B cell (primary cell): ENCODE measurements around the gene NUPR1. TPM values are rescaled to one million over a fixed set of nuclear protein-coding genes. Genes with fewer than 3 reads are reported as not detected.

Experiments
- ATAC-seq: fragments of 200-7000 bp; cut with Tn5 transposase; one replicate; pipeline ENCODE4 v1.10.0; 2021; ENCODE audit warnings: low read depth, mild to moderate bottlenecking, moderate number of reproducible peaks, moderate library complexity
- CTCF ChIA-PET: fragments of 350-600 bp; sonication (Branson Sonifier 250); formaldehyde crosslinking; loops from one replicate; lab custom pipeline; 2021; ENCODE audit warnings: antibody characterized with exemption, inconsistent platforms; lab: Charles Lee
- POLR2A ChIA-PET: fragments of 350-600 bp; sonication (Branson Sonifier 250); formaldehyde crosslinking; loops from one replicate; lab custom pipeline; 2021; ENCODE audit warnings: antibody characterized with exemption; lab: Charles Lee
- DNase-seq: peaks from one replicate; pipeline ENCODE4 v3.0.0; 2013
- H2AFZ ChIP-seq: 2 replicates; pipeline ENCODE4 v1.6.1; 2012; ENCODE audit warnings: mild to moderate bottlenecking, low read depth, low read length; ENCODE audit not compliant: insufficient read depth, poor library complexity, severe bottlenecking
- H3K27ac ChIP-seq, 2 donors: 1 replicate in 1 of 2; 2 replicates in 1 of 2; pipeline ENCODE4 v1.5.1; 2012 to 2013; ENCODE audit warnings: low read length in 2 of 2, mild to moderate bottlenecking in 2 of 2, moderate library complexity in 1 of 2
- H3K27me3 ChIP-seq, 4 experiments: fragments of 200-600 bp in 1 of 4; sonication (generic) in 1 of 4; replicated peaks in 1 of 4; 1 replicate in 2 of 4; 2 replicates in 2 of 4; pipeline versions ENCODE4 v1.6.1 to v1.7.0; 2013 to 2016; ENCODE audit warnings: low read length in 3 of 4, mild to moderate bottlenecking in 2 of 4, mixed read lengths in 1 of 4, moderate library complexity in 1 of 4; ENCODE audit not compliant: insufficient read depth in 4 of 4, control insufficient read depth in 3 of 4; ENCODE audit errors: control extremely low read depth in 1 of 4
- H3K36me3 ChIP-seq, 2 experiments: replicated peaks in 1 of 2; 1 replicate in 1 of 2; 2 replicates in 1 of 2; pipeline versions ENCODE4 v1.6.1 to v1.7.1; 2013; ENCODE audit warnings: low read length in 1 of 2; ENCODE audit not compliant: insufficient read depth in 2 of 2, control insufficient read depth in 1 of 2; ENCODE audit errors: control extremely low read depth in 1 of 2, extremely low read depth in 1 of 2
- H3K4me1 ChIP-seq, 2 donors: fragments of 200-600 bp in 1 of 2; sonication (generic) in 1 of 2; 1 replicate in 1 of 2; 2 replicates in 1 of 2; pipeline versions ENCODE4 v1.5.1 to v1.6.1; 2013 to 2017; ENCODE audit warnings: low read length in 2 of 2; ENCODE audit not compliant: control insufficient read depth in 2 of 2, insufficient read depth in 2 of 2
- H3K4me2 ChIP-seq: replicated peaks from 2 replicates; pipeline ENCODE3; 2012; ENCODE audit warnings: mild to moderate bottlenecking, low read depth, low read length; ENCODE audit not compliant: poor library complexity, severe bottlenecking
- H3K4me3 ChIP-seq, 5 experiments: fragments of 200-600 bp in 1 of 5; sonication (generic) in 1 of 5; 1 replicate in 3 of 5; 2 replicates in 2 of 5; pipeline versions ENCODE4 v1.5.1 to v1.7.0; 2011 to 2016; ENCODE audit warnings: low read length in 4 of 5, mild to moderate bottlenecking in 4 of 5, low read depth in 2 of 5, control low read depth in 1 of 5, moderate library complexity in 1 of 5; ENCODE audit not compliant: insufficient read depth in 1 of 5; ENCODE audit errors: control extremely low read depth in 1 of 5, extremely low read depth in 1 of 5
- H3K79me2 ChIP-seq: fragments of 200-600 bp; sonication (generic); one replicate; pipeline ENCODE4 v1.6.0; 2016; ENCODE audit warnings: low read length; ENCODE audit not compliant: control insufficient read depth, insufficient read depth
- H3K9ac ChIP-seq: fragments of 200-600 bp; sonication (generic); 2 replicates; pipeline ENCODE4 v1.6.1; 2017; ENCODE audit warnings: mild to moderate bottlenecking, low read length, moderate library complexity
- H3K9me3 ChIP-seq, 3 donors: one replicate each; pipeline versions ENCODE4 v1.6.1 to v1.7.1; 2013; ENCODE audit warnings: low read length in 2 of 3; ENCODE audit not compliant: control insufficient read depth in 2 of 3, insufficient read depth in 1 of 3; ENCODE audit errors: control extremely low read depth in 1 of 3
- H4K20me1 ChIP-seq: 2 replicates; pipeline ENCODE4 v1.6.0; 2012; ENCODE audit warnings: mild to moderate bottlenecking, low read length; ENCODE audit not compliant: insufficient read depth, control insufficient read depth, poor library complexity, severe bottlenecking
- H3K27ac Mint-ChIP-seq: one replicate; pipeline ENCODE4 v1.8.0; 2021; ENCODE audit warnings: mixed read lengths
- H3K27me3 Mint-ChIP-seq: one replicate; pipeline ENCODE4 v1.8.0; 2021; ENCODE audit warnings: mixed read lengths
- H3K4me1 Mint-ChIP-seq: one replicate; pipeline ENCODE4 v1.8.0; 2021; ENCODE audit warnings: mixed read lengths
- H3K4me3 Mint-ChIP-seq: one replicate; pipeline ENCODE4 v1.8.0; 2021; ENCODE audit warnings: mixed read lengths
- H3K9me3 Mint-ChIP-seq: one replicate; pipeline ENCODE4 v1.8.0; 2022; ENCODE audit warnings: mixed read lengths; ENCODE audit not compliant: insufficient read depth
- EZH2 ChIP-seq: IDR thresholded peaks from 2 replicates; pipeline ENCODE4 v1.6.1; 2012; ENCODE audit warnings: borderline replicate concordance, low read depth, mild to moderate bottlenecking, moderate library complexity, low read length; ENCODE audit not compliant: insufficient read depth, poor library complexity, severe bottlenecking
- WGBS: methylation state at CpG from one replicate; pipeline ENCODE4 v1.1.5; 2013; ENCODE audit warnings: missing lambda C conversion rate; ENCODE audit not compliant: insufficient coverage; 5-methylcytosine and 5-hydroxymethylcytosine counted together
- intact Hi-C: fragments of 100-400 bp; cut with micrococcal nuclease; formaldehyde crosslinking; loops from one replicate; pipeline ENCODE4 v1.10.0; 2022
- polyA plus RNA-seq: library from polyadenylated mRNA; depleted of rRNA; stranded (reverse); fragments of >200 nt; gene quantifications from 2 replicates; pipeline ENCODE4 v1.2.3, GENCODE V29; 2012
- total RNA-seq, 2 donors: library from RNA; stranded (reverse); fragments of 120-200 nt in 1 of 2; gene quantifications; 1 replicate in 1 of 2; 2 replicates in 1 of 2; pipeline versions ENCODE4 v1.2.3 to v1.2.4, GENCODE V29; 2013 to 2022
- TF ChIP-seq, protein P1 (sequence below): fragments of 200-600 bp; IDR thresholded peaks from one replicate; pipeline ENCODE4 v1.8.0; 2022; ENCODE audit warnings: antibody characterized with exemption, mild to moderate bottlenecking

NUPR1 gene
- total and polyA plus RNA-seq, 2 donors (not counting 1 experiment from before 2014, with no cell fraction given), result not detected

DNA sequence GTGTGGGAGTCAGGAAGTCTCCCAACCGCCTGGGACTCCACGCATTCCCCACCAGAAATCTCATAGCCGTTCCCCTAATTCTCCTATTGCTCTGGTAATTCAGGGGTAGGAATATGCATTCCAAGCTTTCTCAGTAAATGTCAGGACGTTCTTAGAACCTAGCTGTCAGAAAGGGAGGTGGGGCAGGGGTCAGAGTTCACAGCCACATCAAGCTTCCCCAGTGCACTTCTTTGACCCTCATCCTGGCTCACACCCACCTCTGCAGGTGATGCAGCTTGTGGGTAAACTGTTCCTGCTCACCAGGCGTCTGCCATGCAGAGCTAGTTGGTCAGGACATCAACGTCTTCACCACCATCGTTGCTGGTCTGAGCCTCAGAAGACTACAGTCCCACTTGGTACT, 18.1 kb downstream of the NUPR1 start:
- Mint-ChIP-seq H3K4me3 (no peak overlapping the region), H3K27ac (no peak overlapping the region), H3K4me1 (peaks cover 10% of the 10 kb centered on the region), H3K27me3 (peaks cover 11% of the 10 kb centered on the region), H3K9me3 (no peaks in the 10 kb centered on the region)
- POLR2A ChIA-PET, result no interaction called here
- ATAC-seq, result no peak
- no peaks in the 10 kb centered on the region for H4K20me1 ChIP-seq
- WGBS, result 88% methylated on average over 4 of the region's 7 CpGs
- no peak overlapping the region for H3K4me2 ChIP-seq
- H2AFZ ChIP-seq, result no peak overlapping the region
- no peaks in the 10 kb centered on the region for H3K27me3 ChIP-seq
- no peak overlapping the region for H3K4me3 ChIP-seq
- TF ChIP-seq EZH2, result no peak
- TF ChIP-seq, protein P1, sequence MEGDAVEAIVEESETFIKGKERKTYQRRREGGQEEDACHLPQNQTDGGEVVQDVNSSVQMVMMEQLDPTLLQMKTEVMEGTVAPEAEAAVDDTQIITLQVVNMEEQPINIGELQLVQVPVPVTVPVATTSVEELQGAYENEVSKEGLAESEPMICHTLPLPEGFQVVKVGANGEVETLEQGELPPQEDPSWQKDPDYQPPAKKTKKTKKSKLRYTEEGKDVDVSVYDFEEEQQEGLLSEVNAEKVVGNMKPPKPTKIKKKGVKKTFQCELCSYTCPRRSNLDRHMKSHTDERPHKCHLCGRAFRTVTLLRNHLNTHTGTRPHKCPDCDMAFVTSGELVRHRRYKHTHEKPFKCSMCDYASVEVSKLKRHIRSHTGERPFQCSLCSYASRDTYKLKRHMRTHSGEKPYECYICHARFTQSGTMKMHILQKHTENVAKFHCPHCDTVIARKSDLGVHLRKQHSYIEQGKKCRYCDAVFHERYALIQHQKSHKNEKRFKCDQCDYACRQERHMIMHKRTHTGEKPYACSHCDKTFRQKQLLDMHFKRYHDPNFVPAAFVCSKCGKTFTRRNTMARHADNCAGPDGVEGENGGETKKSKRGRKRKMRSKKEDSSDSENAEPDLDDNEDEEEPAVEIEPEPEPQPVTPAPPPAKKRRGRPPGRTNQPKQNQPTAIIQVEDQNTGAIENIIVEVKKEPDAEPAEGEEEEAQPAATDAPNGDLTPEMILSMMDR, result no peak
- CTCF ChIA-PET, result no interaction called here
- H3K9ac ChIP-seq, result no peak overlapping the region
- H3K9me3 ChIP-seq, result no peaks in the 10 kb centered on the region
- H3K79me2 ChIP-seq, result no peaks in the 10 kb centered on the region
- intact Hi-C loops, result no loop called here
- H3K4me1 ChIP-seq, result no peaks in the 10 kb centered on the region
- DNase-seq, result no peak
- no peaks in the 10 kb centered on the region for H3K36me3 ChIP-seq
- no peak overlapping the region for H3K27ac ChIP-seq

DNA sequence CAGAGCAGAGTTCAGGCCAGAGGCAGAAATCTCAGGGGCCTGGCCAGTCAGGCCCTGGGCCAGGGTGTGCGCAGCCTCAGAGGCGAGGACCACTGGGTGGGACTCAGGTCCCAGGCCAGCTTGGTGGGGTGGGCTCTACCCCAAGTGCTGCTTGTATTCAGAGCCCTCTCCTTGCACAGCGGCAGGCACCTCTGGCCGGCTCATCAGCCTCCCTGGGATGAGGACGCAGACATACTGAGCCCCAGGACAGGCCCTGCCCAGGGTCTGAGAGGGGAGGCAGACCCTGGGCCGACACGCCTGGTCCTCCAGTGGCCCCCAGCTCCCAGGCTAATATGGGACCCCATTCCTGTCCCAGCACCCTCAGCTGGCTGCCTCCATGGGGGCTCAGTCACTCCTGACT, 24.5 kb downstream of the NUPR1 start:
- Histone ChIP-seq H3K9me3 (no peaks in the 10 kb centered on the region), H3K4me1 (no peaks in the 10 kb centered on the region), H3K79me2 (no peaks in the 10 kb centered on the region), H3K4me2 (no peak overlapping the region), H2AFZ (no peak overlapping the region), H3K27me3 (no peaks in the 10 kb centered on the region), H4K20me1 (no peaks in the 10 kb centered on the region), H3K4me3 (no peak overlapping the region), H3K27ac (no peak overlapping the region), H3K9ac (no peak overlapping the region), H3K36me3 (no peaks in the 10 kb centered on the region)
- ATAC-seq, result no peak
- Mint-ChIP-seq H3K27me3 (peaks cover 3% of the 10 kb centered on the region), H3K4me3 (no peak overlapping the region), H3K9me3 (no peaks in the 10 kb centered on the region), H3K27ac (no peak overlapping the region), H3K4me1 (peaks cover 3% of the 10 kb centered on the region)
- no peak for TF ChIP-seq EZH2
- TF ChIP-seq, protein P1, result no peak
- intact Hi-C loops, result no loop called here
- DNase-seq, result no peak
- ChIA-PET CTCF (no interaction called here), POLR2A (no interaction called here)
- 98% methylated on average over 7 of the region's 7 CpGs for WGBS
